Mesendoderm (in vitro differentiated cells): ENCODE data around the gene CREB5.
A peak's percentile ranks its signal among the peaks of the same experiment; 100 is the strongest.

Experiments used
- DNase-seq: peaks from one replicate; pipeline ENCODE4 v3.0.0; 2013
- H2AK5ac ChIP-seq: 2 replicates; pipeline ENCODE4 v1.6.1; 2013; ENCODE audit warnings: low read length, inconsistent platforms
- H2BK120ac ChIP-seq: 2 replicates; pipeline ENCODE4 v1.6.1; 2013; ENCODE audit warnings: low read depth, mild to moderate bottlenecking, low read length, moderate library complexity, mixed read lengths
- H2BK15ac ChIP-seq: replicated peaks from 2 replicates; pipeline ENCODE4 v1.6.1; 2013; ENCODE audit warnings: low read depth, mild to moderate bottlenecking, moderate library complexity
- H2BK5ac ChIP-seq: 2 replicates; pipeline ENCODE4 v1.6.1; 2013; ENCODE audit warnings: low read length, inconsistent platforms
- H3K18ac ChIP-seq: 2 replicates; pipeline ENCODE4 v1.6.1; 2013; ENCODE audit warnings: mild to moderate bottlenecking, low read length, mixed read lengths
- H3K23ac ChIP-seq: one replicate; pipeline ENCODE4 v1.6.1; 2013; ENCODE audit warnings: low read length
- H3K27ac ChIP-seq: 2 replicates; pipeline ENCODE4 v1.5.1; 2013; ENCODE audit warnings: low read depth, mild to moderate bottlenecking, inconsistent platforms, low read length, moderate library complexity
- H3K27me3 ChIP-seq: 2 replicates; pipeline ENCODE4 v1.6.1; 2013; ENCODE audit warnings: low read length, control low read depth, mild to moderate bottlenecking, inconsistent platforms; ENCODE audit not compliant: insufficient read depth, poor library complexity
- H3K36me3 ChIP-seq: 2 replicates; pipeline ENCODE4 v1.6.1; 2013; ENCODE audit warnings: low read length, inconsistent platforms; ENCODE audit not compliant: control insufficient read depth, insufficient read depth
- H3K4ac ChIP-seq: one replicate; pipeline ENCODE4 v1.6.1; 2013; ENCODE audit warnings: low read depth, mild to moderate bottlenecking, low read length, moderate library complexity
- H3K4me1 ChIP-seq: 2 replicates; pipeline ENCODE4 v1.6.1; 2013; ENCODE audit warnings: low read depth, low read length, inconsistent platforms; ENCODE audit not compliant: control insufficient read depth
- H3K4me2 ChIP-seq: 2 replicates; pipeline ENCODE4 v1.6.1; 2013; ENCODE audit warnings: low read length
- H3K4me3 ChIP-seq: 2 replicates; pipeline ENCODE4 v1.5.1; 2013; ENCODE audit warnings: mild to moderate bottlenecking, low read length
- H3K56ac ChIP-seq: one replicate; pipeline ENCODE4 v1.6.1; 2013; ENCODE audit warnings: low read length
- H3K79me1 ChIP-seq: 2 replicates; pipeline ENCODE4 v1.6.1; 2013; ENCODE audit warnings: low read length, inconsistent platforms
- H3K79me2 ChIP-seq: 2 replicates; pipeline ENCODE4 v1.6.1; 2013; ENCODE audit warnings: mild to moderate bottlenecking, low read length; ENCODE audit not compliant: control insufficient read depth, insufficient read depth
- H3K9ac ChIP-seq: 2 replicates; pipeline ENCODE4 v1.6.1; 2013; ENCODE audit warnings: low read length, inconsistent platforms
- H4K5ac ChIP-seq: one replicate; pipeline ENCODE4 v1.6.1; 2013; ENCODE audit warnings: low read length
- H4K8ac ChIP-seq: one replicate; pipeline ENCODE4 v1.6.1; 2013; ENCODE audit warnings: low read depth, mild to moderate bottlenecking, control low read depth, low read length, moderate library complexity
- WGBS: extraction: QIAGEN DNeasy Blood & Tissue Kit; methylation state at CpG from one replicate; pipeline ENCODE4 v1.1.7; 2013; ENCODE audit warnings: low lambda C conversion rate, missing lambda C conversion rate; ENCODE audit not compliant: insufficient coverage; ENCODE audit errors: extremely low coverage; 5-methylcytosine and 5-hydroxymethylcytosine counted together

Gene CREB5

GRCh38 chr7:28705350-28705749 lies 293.0 kb downstream of the CREB5 start:
- no peak overlapping the region for H3K4ac ChIP-seq
- no peaks in the 10 kb centered on the region for H3K36me3 ChIP-seq
- H4K8ac ChIP-seq: no peak overlapping the region
- H3K4me3 ChIP-seq: no peak overlapping the region
- H3K27ac ChIP-seq: no peak overlapping the region
- no peak overlapping the region for H2BK120ac ChIP-seq
- no peak overlapping the region for H2AK5ac ChIP-seq
- H2BK15ac ChIP-seq: no peak overlapping the region
- H3K18ac ChIP-seq: no peak overlapping the region
- no peak overlapping the region for H3K56ac ChIP-seq
- H3K27me3 ChIP-seq: no peaks in the 10 kb centered on the region
- peaks cover 2% of the 10 kb centered on the region for H3K4me1 ChIP-seq
- whole genome bisulfite sequencing: no CpG with 5 or more reads among the region's 2 CpGs
- H2BK5ac ChIP-seq: no peak overlapping the region
- DNase-seq: no peak
- no peaks in the 10 kb centered on the region for H3K79me1 ChIP-seq
- no peak overlapping the region for H4K5ac ChIP-seq
- H3K4me2 ChIP-seq: no peak overlapping the region
- no peaks in the 10 kb centered on the region for H3K79me2 ChIP-seq
- H3K23ac ChIP-seq: no peak overlapping the region
- H3K9ac ChIP-seq: no peak overlapping the region

DNA sequence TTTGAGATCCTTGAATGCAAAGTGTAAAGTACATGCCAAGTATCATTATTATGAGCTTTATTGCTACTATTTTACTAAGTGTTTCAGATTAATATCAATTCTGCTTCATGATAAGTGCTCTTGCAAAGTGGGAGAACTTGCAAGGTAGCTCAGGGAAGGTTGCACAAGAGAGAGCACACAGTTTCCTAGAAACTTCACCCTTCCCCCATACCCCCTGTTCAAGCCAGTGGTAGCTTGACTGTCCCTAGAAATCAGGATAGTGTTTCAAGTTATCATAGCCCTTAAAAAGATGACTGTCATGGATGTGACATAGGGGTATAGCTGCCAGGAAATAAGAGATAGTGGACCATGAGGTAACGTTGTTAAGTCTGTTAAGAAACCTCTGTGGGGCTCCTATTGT lies 294.3 kb downstream of the CREB5 start:
- H2AK5ac ChIP-seq: no peak overlapping the region
- no peak overlapping the region for H3K18ac ChIP-seq
- no CpG with 5 or more reads among the region's 1 CpG for WGBS
- no peak overlapping the region for H2BK15ac ChIP-seq
- no peak overlapping the region for H3K27ac ChIP-seq
- H3K79me2 ChIP-seq: no peaks in the 10 kb centered on the region
- no peak overlapping the region for H3K23ac ChIP-seq
- no peak overlapping the region for H3K4ac ChIP-seq
- H3K4me1 ChIP-seq: peaks cover 2% of the 10 kb centered on the region
- H4K5ac ChIP-seq: no peak overlapping the region
- no peak overlapping the region for H2BK5ac ChIP-seq
- no peak overlapping the region for H3K4me2 ChIP-seq
- no peak for DNase-seq
- H3K9ac ChIP-seq: no peak overlapping the region
- no peaks in the 10 kb centered on the region for H3K36me3 ChIP-seq
- no peak overlapping the region for H4K8ac ChIP-seq
- H3K27me3 ChIP-seq: no peaks in the 10 kb centered on the region
- H3K56ac ChIP-seq: no peak overlapping the region
- no peak overlapping the region for H2BK120ac ChIP-seq
- H3K79me1 ChIP-seq: no peaks in the 10 kb centered on the region
- no peak overlapping the region for H3K4me3 ChIP-seq

- Histone ChIP-seq H3K4me1 (peaks cover 2% of the 10 kb centered on the region), H4K5ac (no peak overlapping the region), H3K9ac (no peak overlapping the region), H2BK120ac (no peak overlapping the region), H4K8ac (no peak overlapping the region), H3K27me3 (no peaks in the 10 kb centered on the region), H3K18ac (no peak overlapping the region), H3K27ac (no peak overlapping the region), H3K56ac (no peak overlapping the region), H2AK5ac (no peak overlapping the region), H3K4me3 (no peak overlapping the region), H3K4ac (no peak overlapping the region), H3K4me2 (no peak overlapping the region), H3K79me2 (no peaks in the 10 kb centered on the region), H3K23ac (no peak overlapping the region), H3K36me3 (no peaks in the 10 kb centered on the region), H2BK5ac (no peak overlapping the region), H2BK15ac (no peak overlapping the region), H3K79me1 (no peaks in the 10 kb centered on the region)
- no peak for DNase-seq
- WGBS: no CpG with 5 or more reads among the region's 6 CpGs
Observed at GRCh38 chr7:28707291-28707690, 295.0 kb downstream of the CREB5 start.

GRCh38 chr7:28708033-28708951 lies 296.0 kb downstream of the CREB5 start:
- no peaks in the 10 kb centered on the region for H3K79me1 ChIP-seq
- DNase-seq: peak; percentile 70
- no peak overlapping the region for H4K8ac ChIP-seq
- H2AK5ac ChIP-seq: no peak overlapping the region
- H3K18ac ChIP-seq: no peak overlapping the region
- no peak overlapping the region for H2BK5ac ChIP-seq
- H3K4me1 ChIP-seq: peaks cover 2% of the 10 kb centered on the region
- no peaks in the 10 kb centered on the region for H3K27me3 ChIP-seq
- no peak overlapping the region for H3K23ac ChIP-seq
- no peak overlapping the region for H3K4me3 ChIP-seq
- no peaks in the 10 kb centered on the region for H3K79me2 ChIP-seq
- H3K4me2 ChIP-seq: no peak overlapping the region
- H3K36me3 ChIP-seq: no peaks in the 10 kb centered on the region
- H3K9ac ChIP-seq: no peak overlapping the region
- peak overlapping the region; percentile 15 for H3K27ac ChIP-seq
- no CpG with 5 or more reads among the region's 15 CpGs for WGBS
- no peak overlapping the region for H2BK15ac ChIP-seq
- H4K5ac ChIP-seq: no peak overlapping the region
- H3K4ac ChIP-seq: no peak overlapping the region
- no peak overlapping the region for H3K56ac ChIP-seq
- no peak overlapping the region for H2BK120ac ChIP-seq

DNA sequence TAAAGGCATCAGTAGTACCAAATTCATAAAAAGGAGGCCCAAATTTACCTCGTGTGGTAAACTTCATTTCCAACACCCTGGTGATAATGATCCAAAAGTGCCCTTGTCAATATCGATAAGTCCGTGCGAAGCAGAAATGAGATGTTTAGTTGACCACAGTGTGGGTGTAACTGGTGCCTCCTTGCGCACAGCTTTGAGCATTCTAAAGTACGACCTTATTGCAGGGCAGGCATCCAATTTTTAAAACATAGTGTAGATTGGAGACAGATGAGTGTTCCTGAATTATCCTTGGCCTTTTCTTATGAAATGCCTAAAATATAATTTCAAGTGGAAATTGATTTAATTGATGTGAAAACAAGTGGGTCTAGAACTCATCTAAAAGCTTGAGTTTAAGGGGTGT lies 297.4 kb downstream of the CREB5 start:
- no peaks in the 10 kb centered on the region for H3K79me1 ChIP-seq
- H4K8ac ChIP-seq: no peak overlapping the region
- no peak overlapping the region for H3K27ac ChIP-seq
- H3K18ac ChIP-seq: no peak overlapping the region
- H3K23ac ChIP-seq: no peak overlapping the region
- H3K56ac ChIP-seq: no peak overlapping the region
- H3K9ac ChIP-seq: no peak overlapping the region
- H2BK5ac ChIP-seq: no peak overlapping the region
- no peak overlapping the region for H4K5ac ChIP-seq
- H2BK120ac ChIP-seq: no peak overlapping the region
- H2BK15ac ChIP-seq: no peak overlapping the region
- no peak overlapping the region for H3K4me3 ChIP-seq
- no peak overlapping the region for H3K4ac ChIP-seq
- H3K79me2 ChIP-seq: no peaks in the 10 kb centered on the region
- DNase-seq: no peak
- no peaks in the 10 kb centered on the region for H3K27me3 ChIP-seq
- H3K4me1 ChIP-seq: peaks cover 2% of the 10 kb centered on the region
- no peaks in the 10 kb centered on the region for H3K36me3 ChIP-seq
- H3K4me2 ChIP-seq: no peak overlapping the region
- H2AK5ac ChIP-seq: no peak overlapping the region
- WGBS: no CpG with 5 or more reads among the region's 6 CpGs

DNA sequence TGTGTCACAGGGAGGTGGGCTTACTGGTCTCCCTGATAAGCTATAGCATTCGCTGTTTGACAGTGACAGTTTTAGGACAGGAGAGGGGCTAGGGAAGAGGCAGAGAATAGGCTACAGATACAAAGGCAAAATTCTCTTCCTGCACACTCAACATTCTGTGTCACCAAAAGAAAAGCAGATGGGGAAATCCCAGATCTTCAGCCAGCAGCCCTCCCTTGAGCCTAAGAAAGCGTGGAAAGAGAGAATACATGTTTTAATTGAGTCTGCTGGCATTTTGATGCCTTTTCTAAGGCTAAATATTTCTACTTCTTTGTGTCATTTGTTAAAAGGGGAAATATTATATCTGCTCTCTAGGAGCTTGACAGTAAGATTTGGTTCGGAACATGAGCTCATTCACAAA lies 298.8 kb downstream of the CREB5 start:
- Histone ChIP-seq H3K9ac (no peak overlapping the region), H3K4me3 (no peak overlapping the region), H3K4me1 (peaks cover 2% of the 10 kb centered on the region), H3K79me1 (no peaks in the 10 kb centered on the region), H3K79me2 (no peaks in the 10 kb centered on the region), H3K4me2 (no peak overlapping the region), H3K36me3 (no peaks in the 10 kb centered on the region), H2BK120ac (no peak overlapping the region), H4K5ac (no peak overlapping the region), H3K18ac (no peak overlapping the region), H4K8ac (no peak overlapping the region), H3K27me3 (no peaks in the 10 kb centered on the region), H3K27ac (no peak overlapping the region), H2BK15ac (no peak overlapping the region), H2BK5ac (no peak overlapping the region), H3K4ac (no peak overlapping the region), H3K23ac (no peak overlapping the region), H3K56ac (no peak overlapping the region), H2AK5ac (no peak overlapping the region)
- WGBS: no CpG with 5 or more reads among the region's 3 CpGs
- no peak for DNase-seq
